GM19025 (cell line): ENCODE data around the gene TIMM29.

ENCODE experiments used
- ATAC-seq: cut with Tn5 transposase; IDR thresholded peaks from one replicate; pipeline ENCODE4 v1.9.1; 2021; ENCODE audit warnings: mild to moderate bottlenecking, low read depth, moderate library complexity; ENCODE audit not compliant: unreplicated experiment

The TIMM29 gene

GRCh38 chr19:10977742-10978092, 49.1 kb downstream of the TIMM29 start:
- no peak for ATAC-seq
